ENCODE measurements around the gene EP300. TPM values are rescaled to one million over a fixed set of nuclear protein-coding genes. Genes with fewer than 3 reads are reported as not detected.

The EP300 gene
- 100 to 1,000 TPM in 1 of 4 donors, 10 to 100 TPM in 3; 76.9 to 106 (median 91.0) TPM for total RNA-seq

DNA sequence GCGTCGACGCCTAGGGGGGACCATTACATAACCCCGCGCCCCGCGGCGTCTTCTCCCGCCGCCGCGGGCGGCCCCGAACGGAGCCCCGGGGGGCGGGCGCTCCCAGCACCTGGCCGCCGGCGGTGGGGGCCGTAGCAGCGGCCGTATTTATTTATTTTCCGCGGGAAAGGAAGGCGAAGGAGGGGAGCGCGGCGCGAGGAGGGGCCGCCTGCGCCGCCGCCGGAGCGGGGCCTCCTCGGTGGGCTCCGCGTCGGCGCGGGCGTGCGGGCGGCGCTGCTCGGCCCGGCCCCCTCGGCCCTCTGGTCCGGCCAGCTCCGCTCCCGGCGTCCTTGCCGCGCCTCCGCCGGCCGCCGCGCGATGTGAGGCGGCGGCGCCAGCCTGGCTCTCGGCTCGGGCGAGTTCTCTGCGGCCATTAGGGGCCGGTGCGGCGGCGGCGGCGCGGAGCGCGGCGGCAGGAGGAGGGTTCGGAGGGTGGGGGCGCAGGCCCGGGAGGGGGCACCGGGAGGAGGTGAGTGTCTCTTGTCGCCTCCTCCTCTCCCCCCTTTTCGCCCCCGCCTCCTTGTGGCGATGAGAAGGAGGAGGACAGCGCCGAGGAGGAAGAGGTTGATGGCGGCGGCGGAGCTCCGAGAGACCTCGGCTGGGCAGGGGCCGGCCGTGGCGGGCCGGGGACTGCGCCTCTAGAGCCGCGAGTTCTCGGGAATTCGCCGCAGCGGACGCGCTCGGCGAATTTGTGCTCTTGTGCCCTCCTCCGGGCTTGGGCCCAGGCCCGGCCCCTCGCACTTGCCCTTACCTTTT lies at the start of gene EP300:
Gene EP300 (plus strand): TSS at position 570 of the 795 bp plus-strand sequence. CDS start 413 bp downstream, outside the sequence.
- TF ChIP-seq, protein P1, sequence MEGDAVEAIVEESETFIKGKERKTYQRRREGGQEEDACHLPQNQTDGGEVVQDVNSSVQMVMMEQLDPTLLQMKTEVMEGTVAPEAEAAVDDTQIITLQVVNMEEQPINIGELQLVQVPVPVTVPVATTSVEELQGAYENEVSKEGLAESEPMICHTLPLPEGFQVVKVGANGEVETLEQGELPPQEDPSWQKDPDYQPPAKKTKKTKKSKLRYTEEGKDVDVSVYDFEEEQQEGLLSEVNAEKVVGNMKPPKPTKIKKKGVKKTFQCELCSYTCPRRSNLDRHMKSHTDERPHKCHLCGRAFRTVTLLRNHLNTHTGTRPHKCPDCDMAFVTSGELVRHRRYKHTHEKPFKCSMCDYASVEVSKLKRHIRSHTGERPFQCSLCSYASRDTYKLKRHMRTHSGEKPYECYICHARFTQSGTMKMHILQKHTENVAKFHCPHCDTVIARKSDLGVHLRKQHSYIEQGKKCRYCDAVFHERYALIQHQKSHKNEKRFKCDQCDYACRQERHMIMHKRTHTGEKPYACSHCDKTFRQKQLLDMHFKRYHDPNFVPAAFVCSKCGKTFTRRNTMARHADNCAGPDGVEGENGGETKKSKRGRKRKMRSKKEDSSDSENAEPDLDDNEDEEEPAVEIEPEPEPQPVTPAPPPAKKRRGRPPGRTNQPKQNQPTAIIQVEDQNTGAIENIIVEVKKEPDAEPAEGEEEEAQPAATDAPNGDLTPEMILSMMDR (IDR thresholded peaks at IDR 0.05; ENCODE audit: low read depth) = no peak

DNA sequence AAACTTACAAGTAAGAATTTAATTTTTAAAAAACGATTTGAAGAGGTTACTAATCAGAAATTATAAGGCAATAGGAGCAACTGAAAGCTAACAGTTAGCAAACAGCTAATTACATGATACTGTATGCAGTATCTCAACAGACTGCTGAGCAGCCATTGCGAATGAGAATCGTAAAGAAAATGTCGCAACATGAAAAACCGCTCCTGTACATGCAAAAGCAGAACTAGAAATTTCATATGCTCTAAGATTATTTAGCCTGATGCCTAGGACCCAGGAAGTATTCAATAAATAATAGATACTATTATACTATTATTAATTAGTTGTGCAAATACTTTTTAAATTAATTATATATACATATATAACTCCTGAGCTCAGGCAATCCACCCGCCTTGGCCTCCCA lies 48.7 kb upstream of the EP300 start:
- TF ChIP-seq, protein P1 (IDR thresholded peaks at IDR 0.05; ENCODE audit: low read depth) = no peak

DNA sequence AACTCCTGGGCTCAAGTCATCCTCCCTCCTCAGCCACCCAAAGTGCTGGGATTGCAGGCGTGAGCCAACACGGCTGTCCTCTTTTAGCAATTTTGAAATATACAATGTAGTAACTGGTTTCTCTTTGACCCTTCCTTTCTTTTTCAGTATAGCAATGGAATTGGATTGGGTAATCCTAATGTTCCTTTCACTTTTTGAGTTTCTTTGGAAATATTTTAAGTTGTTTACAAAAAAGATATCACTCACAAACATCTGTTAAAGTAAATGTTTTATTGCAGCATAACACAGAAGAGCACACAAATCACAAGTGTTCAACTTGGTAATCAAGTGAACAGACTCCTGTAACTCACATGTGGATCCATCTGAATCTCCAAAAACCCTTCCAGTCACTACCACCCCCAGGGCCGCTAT lies 44.6 kb upstream of the EP300 start:
- TF ChIP-seq, protein P1 (IDR thresholded peaks at IDR 0.05; ENCODE audit: low read depth) = no peak

DNA sequence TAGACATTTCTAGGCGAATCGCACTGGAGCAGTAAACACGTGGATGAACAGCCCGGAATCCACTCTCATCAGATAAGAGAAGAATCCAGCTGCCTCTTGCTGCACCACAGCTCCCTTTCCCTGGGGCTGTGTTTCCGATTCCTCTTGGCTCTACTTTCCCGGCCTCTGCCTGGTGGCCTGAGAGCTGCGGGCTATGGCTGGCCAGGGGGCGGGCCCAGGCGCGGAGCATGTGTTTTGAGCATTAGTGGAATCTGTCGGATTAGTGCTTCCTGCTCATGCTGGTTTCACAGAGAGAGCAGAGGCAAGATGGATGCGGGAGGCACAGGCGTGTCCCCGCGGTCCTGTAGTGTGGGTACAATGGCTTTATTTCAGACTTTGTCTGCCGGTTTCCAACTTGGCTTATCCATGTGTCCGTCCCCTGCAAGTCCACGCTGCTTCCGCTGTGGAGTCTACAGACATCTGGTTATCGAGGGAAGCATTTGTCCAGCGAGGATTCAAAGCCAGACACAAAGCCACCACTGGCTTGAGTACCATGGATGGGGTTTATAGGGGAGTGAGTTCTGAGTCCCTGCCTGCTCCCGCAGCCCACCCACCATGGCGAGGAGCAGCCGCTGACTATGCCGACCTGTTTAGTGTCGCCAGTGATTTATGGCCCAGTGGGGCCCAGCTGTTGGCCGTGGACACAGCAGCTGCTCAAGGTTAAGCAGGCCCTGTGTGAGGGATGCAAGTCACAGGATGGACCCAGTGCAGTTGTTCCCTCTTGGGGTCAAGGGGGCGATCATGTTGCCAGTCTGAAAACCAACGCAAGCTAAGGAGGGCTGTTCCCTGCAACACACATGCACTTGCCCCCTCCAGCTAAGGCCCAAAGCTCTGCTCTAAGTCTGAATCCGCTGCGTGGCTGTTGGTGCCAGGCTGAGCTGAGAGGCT lies 43.3 kb upstream of the EP300 start:
- TF ChIP-seq, protein P1 (IDR thresholded peaks at IDR 0.05; ENCODE audit: low read depth) = no peak

DNA sequence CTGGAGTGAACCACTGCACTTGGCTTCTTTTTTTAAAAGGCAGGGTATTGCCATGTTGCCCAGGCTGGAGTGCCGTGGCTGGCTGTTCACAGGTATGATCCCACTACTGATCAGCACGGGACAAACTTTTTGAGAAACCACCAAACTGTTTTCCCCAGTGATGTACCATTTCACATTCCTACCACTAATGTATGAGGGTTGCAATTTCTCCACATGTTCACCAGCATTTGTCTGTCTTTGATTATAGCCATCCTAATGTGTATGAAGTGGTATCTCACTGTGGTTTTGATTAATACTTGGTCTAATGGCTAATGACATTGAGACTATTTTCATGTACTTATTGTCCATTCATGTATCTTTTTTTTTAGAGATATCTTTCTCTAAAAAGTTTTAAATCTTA lies 41.5 kb upstream of the EP300 start:
- TF ChIP-seq, protein P1 (IDR thresholded peaks at IDR 0.05; ENCODE audit: low read depth) = no peak

DNA sequence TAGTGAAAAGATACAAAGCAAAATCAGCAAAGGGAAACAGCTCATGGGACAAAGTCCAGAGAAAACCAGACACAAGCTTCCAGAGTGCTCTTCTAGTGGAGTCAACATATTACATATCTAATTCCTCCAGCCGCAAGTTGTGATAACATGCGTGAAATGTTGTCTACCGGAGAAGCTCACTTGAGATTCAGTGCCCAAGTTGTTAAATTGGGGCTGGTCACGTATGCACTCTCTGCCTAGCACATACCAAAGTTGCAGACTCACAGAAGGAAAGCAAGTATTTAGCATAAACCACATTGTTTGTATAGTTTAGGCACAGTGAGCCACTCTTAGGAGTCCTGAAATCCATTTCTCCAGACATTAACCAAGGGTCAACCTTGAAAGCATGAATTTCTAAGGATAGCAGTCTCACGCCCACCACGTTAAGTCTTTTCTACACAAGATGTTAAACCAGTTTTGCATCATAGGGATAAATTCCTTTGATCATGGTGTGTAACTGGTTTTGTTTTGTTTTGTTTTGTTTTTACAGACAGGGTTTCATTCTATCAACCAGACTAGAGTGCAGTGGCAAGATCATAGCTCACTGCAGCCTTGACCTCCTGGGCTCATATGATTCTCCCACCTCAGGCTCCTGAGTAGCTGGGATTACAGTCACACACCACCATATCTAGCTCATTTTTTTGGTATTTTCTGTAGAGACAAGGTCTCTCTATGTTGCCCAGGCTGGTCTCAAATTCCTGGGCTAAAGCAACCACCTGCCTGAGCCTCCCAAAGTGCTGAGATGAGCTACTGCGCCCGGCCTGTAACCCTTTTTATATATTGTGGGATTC lies 39.5 kb upstream of the EP300 start:
- TF ChIP-seq, protein P1 (IDR thresholded peaks at IDR 0.05; ENCODE audit: low read depth) = no peak

All from subcutaneous adipose tissue (tissue), 4 donors.